Endothelial cell of umbilical vein (primary cell): Measurements from ENCODE around the gene TRIP10. TPM values are rescaled to one million over a fixed set of nuclear protein-coding genes. Genes with fewer than 3 reads are reported as not detected.

Source experiments
- BruUV-seq: library from RNA; stranded (reverse); fragments of 400-500 nt; replicated peaks from 2 replicates; lab custom pipeline; 2021; lab: Mats Ljungman, UMichigan
- CTCF ChIA-PET: fragments of 300-600, 350-600 bp; sonication (Branson Sonifier 250); formaldehyde crosslinking; loops from one replicate; lab custom pipeline; 2021; ENCODE audit warnings: antibody characterized with exemption, inconsistent platforms; lab: Charles Lee
- POLR2A ChIA-PET: fragments of 300-600, 350-600 bp; sonication (Branson Sonifier 250); formaldehyde crosslinking; loops from one replicate; lab custom pipeline; 2021; ENCODE audit warnings: antibody characterized with exemption, inconsistent platforms; lab: Charles Lee
- DNase-seq: peaks from one replicate; pipeline ENCODE4 v3.0.0-alpha.2; 2011; ENCODE audit warnings: low read depth, low spot score
- FAIRE-seq: peaks from 2 replicates; lab custom pipeline; 2011; peaks lifted over from hg19 to GRCh38; lab: Jason Lieb, UNC
- H2AFZ ChIP-seq: 2 replicates; pipeline ENCODE4 v1.6.0; 2012; ENCODE audit warnings: low read depth, low read length, control low read depth, inconsistent platforms
- H3K27ac ChIP-seq: 2 replicates; pipeline ENCODE4 v1.5.1; 2011; ENCODE audit warnings: low read depth, mild to moderate bottlenecking, control low read depth, low read length, moderate library complexity; ENCODE audit not compliant: insufficient read depth
- H3K27me3 ChIP-seq, 2 experiments: 2 replicates each; pipeline versions ENCODE4 v1.6.0 to v1.6.1; 2011; ENCODE audit warnings: low read length in 2 of 2, mixed read lengths in 1 of 2; ENCODE audit not compliant: control insufficient read depth in 2 of 2, insufficient read depth in 2 of 2
- H3K36me3 ChIP-seq, 2 experiments: 2 replicates in 1 of 2; 3 replicates in 1 of 2; pipeline ENCODE4 v1.5.1; 2011; ENCODE audit warnings: low read length in 2 of 2, mild to moderate bottlenecking in 1 of 2, moderate library complexity in 1 of 2; ENCODE audit not compliant: control insufficient read depth in 2 of 2, insufficient read depth in 2 of 2; ENCODE audit errors: extremely low read depth in 1 of 2
- H3K4me1 ChIP-seq: 3 replicates; pipeline ENCODE4 v1.5.1; 2011; ENCODE audit warnings: mild to moderate bottlenecking, low read length; ENCODE audit not compliant: control insufficient read depth, insufficient read depth; ENCODE audit errors: extremely low read depth
- H3K4me2 ChIP-seq: 2 replicates; pipeline ENCODE4 v1.6.1; 2011; ENCODE audit warnings: low read length, control low read depth, mixed read lengths; ENCODE audit not compliant: insufficient read depth
- H3K4me3 ChIP-seq, 3 experiments: fragments of 200-600 bp in 1 of 3; sonication (generic), shearing (Covaris generic) in 1 of 3; replicated peaks in 1 of 3; 2 replicates each; pipeline ENCODE4 v1.5.1; 2011 to 2016; ENCODE audit warnings: control low read depth in 3 of 3, low read length in 3 of 3, mild to moderate bottlenecking in 2 of 3, inconsistent platforms in 1 of 3, low read depth in 1 of 3, moderate library complexity in 1 of 3; ENCODE audit not compliant: insufficient read depth in 1 of 3
- H3K79me2 ChIP-seq: 2 replicates; pipeline ENCODE4 v1.6.0; 2012; ENCODE audit warnings: low read length, inconsistent platforms; ENCODE audit not compliant: control insufficient read depth, insufficient read depth
- H3K9ac ChIP-seq: replicated peaks from 2 replicates; pipeline ENCODE3; 2011; ENCODE audit warnings: low read length, control low read depth; ENCODE audit not compliant: insufficient read depth; ENCODE audit errors: extremely low read depth
- H3K9me1 ChIP-seq: replicated peaks from 3 replicates; pipeline ENCODE4 v1.6.0; 2011; ENCODE audit warnings: mild to moderate bottlenecking, low read length; ENCODE audit not compliant: control insufficient read depth, insufficient read depth; ENCODE audit errors: extremely low read depth
- H3K9me3 ChIP-seq: replicated peaks from 2 replicates; pipeline ENCODE4 v1.5.1; 2012; ENCODE audit warnings: low read length, inconsistent platforms; ENCODE audit not compliant: control insufficient read depth, insufficient read depth
- H4K20me1 ChIP-seq: replicated peaks from 2 replicates; pipeline ENCODE3; 2011; ENCODE audit warnings: mild to moderate bottlenecking, low read length; ENCODE audit not compliant: control insufficient read depth, insufficient read depth; ENCODE audit errors: extremely low read depth
- CTCF ChIP-seq, 2 donors: IDR thresholded peaks; 1 replicate in 1 of 2; 2 replicates in 1 of 2; pipeline ENCODE4 v1.5.1; 2011; ENCODE audit warnings: low read length in 2 of 2, mild to moderate bottlenecking in 2 of 2, moderate library complexity in 2 of 2, control low read depth in 1 of 2, inconsistent platforms in 1 of 2, low read depth in 1 of 2; ENCODE audit not compliant: insufficient read depth in 1 of 2; ENCODE audit errors: extremely low read depth in 1 of 2
- EZH2 ChIP-seq: IDR thresholded peaks from 2 replicates; pipeline ENCODE4 v1.6.1; 2012; ENCODE audit warnings: borderline replicate concordance, low read depth, mild to moderate bottlenecking, moderate library complexity, low read length, inconsistent platforms; ENCODE audit not compliant: severe bottlenecking
- FOS ChIP-seq: IDR thresholded peaks from 2 replicates; pipeline ENCODE4 v1.6.1; 2011; ENCODE audit warnings: mild to moderate bottlenecking, low read length, moderate library complexity, borderline replicate concordance; ENCODE audit not compliant: insufficient read depth
- GATA2 ChIP-seq: IDR thresholded peaks from 2 replicates; pipeline ENCODE4 v1.7.0; 2011; ENCODE audit warnings: low read depth, mild to moderate bottlenecking, moderate library complexity, mixed read lengths, low read length; ENCODE audit not compliant: insufficient read length, insufficient read depth
- JUN ChIP-seq: IDR thresholded peaks from 2 replicates; pipeline ENCODE4 v1.6.1; 2011; ENCODE audit warnings: borderline replicate concordance, low read depth; ENCODE audit not compliant: insufficient read length, insufficient read depth
- MAX ChIP-seq: IDR thresholded peaks from 2 replicates; pipeline ENCODE4 v1.6.1; 2011; ENCODE audit not compliant: insufficient read depth, insufficient read length
- MYC ChIP-seq: IDR thresholded peaks from one replicate; pipeline ENCODE4 v1.6.1; 2011; ENCODE audit warnings: mild to moderate bottlenecking, low read depth, low read length
- POLR2A ChIP-seq: IDR thresholded peaks from 2 replicates; pipeline ENCODE4 v1.6.1; 2012; ENCODE audit warnings: low read depth, mild to moderate bottlenecking, control low read depth, low read length
- POLR2AphosphoS5 ChIP-seq: IDR thresholded peaks from 2 replicates; pipeline ENCODE4 v1.6.1; 2012; ENCODE audit warnings: low read depth, mild to moderate bottlenecking, control low read depth, low read length, moderate library complexity; ENCODE audit not compliant: insufficient read depth
- dilution Hi-C: fragments of 300-500 bp; cut with MboI; formaldehyde crosslinking; loops from one replicate; pipeline ENCODE4 v1.15.0; 2019; ENCODE audit warnings: low sequenced_read_pairs; ENCODE audit not compliant: extremely low pct_ligation_motif_present
- intact Hi-C: fragments of 100-400 bp; cut with micrococcal nuclease; formaldehyde crosslinking; loops from one replicate; pipeline ENCODE4 v1.10.0; 2022
- polyA plus RNA-seq, 4 experiments: library from polyadenylated mRNA; depleted of rRNA in 3 of 4; stranded (reverse) in 3 of 4; unstranded in 1 of 4; fragments of >200 nt; gene quantifications; 2 replicates each; pipeline versions ENCODE4 v1.2.1 to v1.2.3, GENCODE V29; 2011 to 2012; ENCODE audit warnings: missing spikeins in 1 of 4
- total RNA-seq: library from RNA; stranded (reverse); gene quantifications from 2 replicates; pipeline ENCODE4 v1.2.3, GENCODE V29; 2021

Gene TRIP10
- total and polyA plus RNA-seq, 2 donors (not counting 3 experiments of a cell fraction or from before 2014, with no cell fraction given), result 28.4 to 69.3 TPM

GRCh38 chr19:6697291-6697690 lies 42.2 kb upstream of the TRIP10 start:
- TF ChIP-seq EZH2, result no peak
- TF ChIP-seq GATA2, result no peak
- TF ChIP-seq POLR2A, result no peak
- TF ChIP-seq CTCF (IDR thresholded peaks at IDR 0.05; ENCODE audit: extremely low read depth in 1 of 2, insufficient read depth in 1 of 2, low read depth in 1 of 2, low read length in 2 of 2), result no peak
- no peak for TF ChIP-seq FOS
- TF ChIP-seq JUN, result no peak
- TF ChIP-seq MAX, result no peak
- TF ChIP-seq POLR2AphosphoS5, result no peak
- no peak for TF ChIP-seq MYC
- DNase-seq (no peak), FAIRE-seq (no peak)
- H3K4me1 ChIP-seq, result no peaks in the 10 kb centered on the region
- no peak overlapping the region for H3K4me3 ChIP-seq
- H3K9me3 ChIP-seq, result no peaks in the 10 kb centered on the region
- intact Hi-C loops, result no loop called here
- no peak overlapping the region for H2AFZ ChIP-seq
- H3K27me3 ChIP-seq, result no peaks in the 10 kb centered on the region
- H3K9ac ChIP-seq, result no peak overlapping the region
- no peaks in the 10 kb centered on the region for H4K20me1 ChIP-seq
- dilution Hi-C loops, result no loop called here
- H3K36me3 ChIP-seq, result no peaks in the 10 kb centered on the region
- no peak overlapping the region for H3K4me2 ChIP-seq
- no peaks in the 10 kb centered on the region for H3K9me1 ChIP-seq
- CTCF ChIA-PET, result no interaction called here
- no peaks in the 10 kb centered on the region for H3K79me2 ChIP-seq
- POLR2A ChIA-PET, result no interaction called here
- no TSS peak for BruUV-seq
- H3K27ac ChIP-seq, result no peak overlapping the region
